ENCODE measurements around the gene FIGLA.

The FIGLA gene
- long read RNA-seq = 0 reads

- Histone ChIP-seq H3K27ac (replicated peaks) (no peak within 1 kb of the TSS), H3K27me3 (ENCODE audit: insufficient read depth, poor library complexity, severe bottlenecking) (peaks cover 34% of the 10 kb centered on the region), H3K4me3 (replicated peaks; ENCODE audit: insufficient read depth, low read length) (no peak within 1 kb of the TSS)
- TF ChIP-seq CTCF (IDR thresholded peaks at IDR 0.05; ENCODE audit: insufficient read depth, low read length) (no peak), POLR2AphosphoS5 (IDR thresholded peaks at IDR 0.05; ENCODE audit: low read depth) (no peak), GABPA (IDR thresholded peaks at IDR 0.05; ENCODE audit: low read depth) (no peak), SPI1 (IDR thresholded peaks at IDR 0.05; ENCODE audit: borderline replicate concordance, low read depth) (no peak), REST (IDR thresholded peaks at IDR 0.05; ENCODE audit: insufficient replicate concordance, low read depth) (no peak)
- no peak for DNase-seq (ENCODE audit: low read depth in 1 of 2, low spot score in 1 of 2)
Observed at GRCh38 chr2:70790136-70790828, at the start of gene FIGLA. Gene FIGLA, minus strand, starts transcription at chr2:70790643. Its CDS starts 5 bp downstream, at chr2:70790638.

- DNase-seq (ENCODE audit: low read depth in 1 of 2, low spot score in 1 of 2) = no peak
- H3K27me3 ChIP-seq (ENCODE audit: insufficient read depth, poor library complexity, severe bottlenecking) = no peaks in the 10 kb centered on the region
Observed at GRCh38 chr2:70837980-70838925, 47.8 kb upstream of the FIGLA start.

More at GRCh38 chr2:70837980-70838925, 47.8 kb upstream of the FIGLA start:
- no peak overlapping the region for H3K27ac ChIP-seq (replicated peaks)
- no peak overlapping the region for H3K4me3 ChIP-seq (replicated peaks; ENCODE audit: insufficient read depth, low read length)
- no peak for TF ChIP-seq SPI1 (IDR thresholded peaks at IDR 0.05; ENCODE audit: borderline replicate concordance, low read depth)
- TF ChIP-seq REST (IDR thresholded peaks at IDR 0.05; ENCODE audit: insufficient replicate concordance, low read depth) = no peak
- no peak for TF ChIP-seq GABPA (IDR thresholded peaks at IDR 0.05; ENCODE audit: low read depth)
- TF ChIP-seq CTCF (IDR thresholded peaks at IDR 0.05; ENCODE audit: insufficient read depth, low read length) = no peak
- TF ChIP-seq POLR2AphosphoS5 (IDR thresholded peaks at IDR 0.05; ENCODE audit: low read depth) = no peak

All from HL-60 (cell line).